Stimulated activated CD8-positive, alpha-beta memory T cell treated with anti-CD3 and anti-CD28 coated beads, Interleukin-12 subunit alpha, Interleukin-12 subunit beta, amount 100 ng/mL, for 24 hours (primary cell): ENCODE results near the gene KRTAP5-5.
"Not testable (repeated sequence)": the region's sequence is repeated elsewhere in the genome, so short reads cannot be mapped to it uniquely, and the experiment has no call there.

Experiments used
- DNase-seq: peaks from one replicate; pipeline ENCODE4 v3.0.0-alpha.2; 2020; ENCODE audit errors: extremely low read depth

KRTAP5-5 gene

DNA sequence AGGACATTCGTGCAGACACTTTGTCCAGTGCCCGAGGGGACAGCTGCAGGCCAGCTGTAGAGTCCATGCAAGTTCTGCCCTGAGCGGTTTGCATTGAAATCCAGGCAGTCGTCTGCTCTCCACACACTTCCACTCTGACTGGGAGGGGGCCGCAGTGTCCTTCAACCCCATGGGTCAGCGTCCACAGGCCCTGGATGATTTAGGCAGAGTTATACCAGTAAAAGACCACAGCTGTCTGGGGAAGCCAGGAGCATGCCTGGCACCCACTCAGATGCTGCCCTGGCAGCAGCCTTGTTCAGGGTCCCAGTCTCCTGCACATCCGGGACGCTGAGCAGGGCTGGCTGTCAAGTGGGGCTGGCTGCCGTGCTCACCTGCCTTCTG, 26.5 kb downstream of the KRTAP5-5 start:
- DNase-seq, result no peak

DNA sequence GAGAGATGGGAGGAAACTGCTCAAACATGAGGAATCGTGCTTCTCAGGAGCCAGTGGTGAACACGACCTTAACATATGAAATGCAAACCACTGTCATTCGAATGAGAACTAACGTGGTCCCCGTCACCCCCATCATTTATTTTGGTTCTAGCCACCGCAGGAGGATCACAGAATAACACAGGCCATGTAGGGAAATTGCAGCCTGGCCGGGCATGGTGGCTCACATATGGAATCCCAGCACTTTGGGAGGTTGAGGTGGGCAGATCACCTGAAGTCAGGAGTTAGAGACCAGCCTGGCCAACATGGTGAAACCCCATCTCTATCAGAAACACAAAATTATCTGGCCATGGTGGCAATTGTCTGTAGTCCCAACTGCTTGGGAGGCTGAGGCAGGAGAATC, 27.1 kb downstream of the KRTAP5-5 start:
- DNase-seq, result no peak

DNA sequence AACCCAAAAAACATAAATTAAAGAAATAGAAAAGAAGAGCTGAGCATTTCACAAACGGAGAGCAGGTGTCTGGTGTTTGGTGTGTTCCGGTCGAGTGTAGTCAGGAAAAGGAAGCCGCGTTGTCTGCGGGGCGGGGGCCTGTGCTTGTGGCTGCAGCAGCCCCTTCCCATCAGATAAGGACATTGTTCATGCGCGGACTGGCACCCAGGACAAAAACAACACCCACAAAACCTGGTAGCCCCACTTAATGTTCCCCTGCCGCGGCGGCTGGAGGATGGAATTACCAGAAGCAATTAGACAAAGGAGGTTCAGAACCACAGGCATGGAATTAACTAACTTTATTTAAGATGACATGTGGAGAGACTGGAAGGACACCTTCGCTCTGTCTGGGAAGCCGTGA, 29.9 kb downstream of the KRTAP5-5 start:
- no peak for DNase-seq

DNA sequence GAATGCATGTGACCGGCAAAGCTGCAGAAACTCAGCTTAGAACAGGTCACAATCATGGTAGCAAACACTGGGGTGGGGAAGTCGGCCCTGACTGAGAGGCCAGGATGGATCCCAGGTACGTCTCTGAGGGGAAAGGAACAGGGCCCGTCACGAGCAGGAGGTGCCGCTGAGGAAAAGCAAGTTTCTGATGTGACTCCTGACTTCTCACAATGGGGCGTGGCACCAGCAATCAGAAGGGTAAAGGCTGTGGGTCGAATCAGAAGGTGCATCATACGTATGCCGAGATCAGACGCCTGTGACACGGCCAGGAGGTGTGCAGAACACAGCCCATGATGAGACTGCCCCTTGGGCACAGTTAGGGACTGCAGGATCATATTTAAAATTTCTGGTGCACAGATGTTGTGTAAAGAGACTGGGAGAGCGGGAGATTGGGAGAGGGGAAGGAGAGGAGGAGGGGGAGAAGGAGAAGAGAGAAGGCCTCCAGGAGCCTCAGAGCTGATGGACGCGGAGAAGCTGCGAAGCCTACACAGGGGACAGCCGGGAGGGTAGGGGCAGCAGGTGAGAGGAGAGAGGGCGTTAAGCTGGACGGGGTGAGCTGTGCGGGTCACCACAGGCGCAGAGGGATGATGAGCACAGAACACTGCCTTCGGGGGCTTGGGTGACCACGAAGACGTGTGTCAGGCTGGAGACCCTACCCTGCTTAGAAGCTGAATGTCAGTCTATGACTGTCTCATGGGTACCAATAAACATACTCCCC, 30.7 kb downstream of the KRTAP5-5 start:
- DNase-seq, result no peak

DNA sequence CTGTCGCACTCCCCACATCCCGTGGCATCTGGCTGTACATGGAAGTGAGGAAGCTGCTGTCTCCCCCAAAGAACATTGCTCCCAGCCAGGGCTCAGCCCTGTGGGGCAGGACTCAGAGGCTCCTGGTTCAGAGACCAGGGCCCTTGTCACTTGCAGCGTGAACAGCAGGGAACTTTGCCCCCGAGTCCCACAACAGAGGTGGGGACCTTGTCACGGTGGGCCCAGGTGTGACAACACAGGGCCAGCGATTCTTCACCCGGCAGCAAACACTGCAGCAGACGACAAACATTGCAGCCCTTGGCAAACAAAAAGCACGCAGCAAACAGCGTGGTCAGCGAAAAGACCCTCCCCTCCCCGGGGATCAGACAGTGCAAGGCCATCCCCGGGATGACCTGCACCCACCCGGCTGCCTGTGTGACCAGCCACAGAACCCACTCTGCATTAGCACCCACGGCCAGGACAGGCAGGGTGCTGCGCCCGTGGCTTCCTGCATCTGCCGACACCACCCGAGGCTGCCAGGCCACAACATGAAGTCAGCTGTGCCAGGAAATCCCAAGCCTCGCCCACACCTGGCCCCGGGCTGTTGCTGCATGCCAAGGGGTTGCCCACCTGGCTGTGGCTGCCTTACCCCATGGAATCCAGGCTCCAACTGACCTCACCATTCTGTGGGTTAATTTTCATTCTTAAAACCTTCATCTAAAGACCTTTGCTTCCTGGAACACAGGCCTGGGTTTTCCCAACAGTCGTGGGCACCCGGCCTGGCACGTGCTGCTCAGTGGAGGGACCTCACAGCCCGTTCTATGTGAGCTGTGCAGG, 32.1 kb downstream of the KRTAP5-5 start:
- DNase-seq, result not testable (repeated sequence)

DNA sequence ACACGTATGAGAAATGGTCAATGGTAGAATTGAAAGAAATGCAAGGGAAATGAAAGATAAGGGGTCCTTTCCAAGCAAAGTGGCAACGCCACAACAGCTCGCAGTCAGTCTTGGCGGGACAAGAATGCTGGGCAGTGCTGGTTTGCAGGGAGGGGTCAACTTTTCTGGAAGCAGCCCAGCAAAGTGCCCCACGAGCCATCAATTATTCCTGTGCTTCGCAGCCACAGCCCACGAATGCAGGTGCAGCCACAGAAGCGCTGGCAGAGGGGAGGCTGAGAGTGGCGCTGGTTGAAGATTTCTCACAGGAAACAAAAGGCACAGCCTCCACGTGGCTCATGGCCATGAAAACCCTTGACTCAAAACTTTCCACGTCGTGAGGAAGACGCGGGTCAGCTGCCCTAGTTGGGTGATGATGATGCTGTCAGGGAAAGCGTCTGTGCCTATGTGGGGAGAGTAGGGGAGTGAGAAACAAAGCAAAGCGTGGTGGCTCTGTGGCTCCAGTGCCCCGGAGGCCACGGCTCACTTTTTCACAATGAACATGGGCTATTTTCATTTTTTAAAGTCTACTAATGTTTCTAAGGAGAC, 33.2 kb downstream of the KRTAP5-5 start:
- DNase-seq, result not testable (repeated sequence)

DNA sequence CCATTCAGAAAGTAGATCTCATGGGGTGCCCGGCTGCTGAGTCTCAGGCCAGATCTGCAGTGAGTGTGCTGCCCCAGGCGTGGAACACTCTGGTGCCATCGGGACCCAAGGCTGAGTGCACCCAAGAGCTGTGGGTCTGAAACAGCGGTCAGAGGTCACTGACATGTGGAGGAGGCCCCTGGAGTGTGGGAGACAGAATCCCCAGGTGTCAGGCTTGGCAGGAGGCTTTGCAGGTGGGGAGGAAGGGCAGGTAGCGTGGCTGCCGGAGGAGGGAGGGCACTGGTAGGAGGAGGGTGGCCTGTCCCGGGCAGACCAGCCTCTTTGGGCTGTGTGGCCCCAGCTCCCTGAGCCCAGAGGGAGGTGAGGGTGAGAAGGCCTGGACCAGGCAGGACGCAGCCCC, 35.7 kb downstream of the KRTAP5-5 start:
- DNase-seq, result no peak

DNA sequence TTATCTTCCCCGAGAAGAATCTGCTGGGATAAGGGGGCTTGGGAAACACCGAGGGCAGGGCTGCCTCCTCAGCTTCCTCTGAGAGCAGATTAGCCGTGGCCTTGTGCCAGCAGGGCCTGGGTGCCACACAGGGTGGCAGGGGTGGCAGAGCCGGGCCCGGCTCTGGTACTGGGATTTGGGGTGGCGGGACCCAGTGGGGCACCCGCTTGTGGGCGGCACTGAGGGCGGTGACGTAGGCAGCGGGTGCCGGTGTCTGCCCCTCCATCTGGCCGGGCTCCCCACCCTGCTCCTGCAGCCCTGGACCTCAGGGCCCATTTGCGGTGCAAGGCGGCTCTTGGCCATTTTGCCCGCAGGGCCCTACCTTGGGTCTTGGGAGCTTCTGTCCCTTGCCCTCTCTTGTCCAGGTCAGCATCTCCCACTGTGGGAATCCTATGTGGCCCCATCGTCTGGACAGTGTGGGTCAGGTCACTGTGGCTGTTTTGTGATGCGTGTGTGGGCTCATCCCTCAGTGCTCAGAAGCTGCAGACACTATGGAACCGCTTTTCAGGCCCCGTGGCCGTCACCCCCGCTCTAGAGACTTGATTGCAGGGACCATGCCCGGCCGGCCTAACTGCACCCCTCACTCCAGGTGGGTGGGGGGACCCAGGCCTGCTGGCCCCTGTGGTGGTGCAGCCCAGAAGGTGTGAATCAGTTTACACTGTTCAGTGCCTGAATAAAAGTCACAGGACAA, 37.7 kb downstream of the KRTAP5-5 start:
- DNase-seq, result no peak

DNA sequence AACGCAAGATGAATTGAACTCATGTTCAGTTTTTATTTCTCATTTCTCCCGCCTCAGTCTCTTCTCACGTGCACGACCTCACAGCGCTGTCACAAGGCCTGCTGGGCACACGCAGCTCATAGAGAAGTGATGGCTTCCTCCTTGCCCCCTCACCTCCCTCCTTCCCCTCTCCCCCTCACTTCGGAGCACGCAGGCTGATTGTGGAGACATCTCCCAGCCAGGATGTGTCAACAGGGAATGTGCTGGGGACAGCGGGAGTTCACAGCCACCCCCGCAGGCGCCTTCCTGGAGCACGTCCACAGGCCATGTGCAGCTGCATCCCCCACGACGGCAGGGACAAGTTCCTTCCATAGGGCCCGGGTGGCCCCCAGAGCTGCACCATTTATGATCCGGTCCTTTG, 38.3 kb downstream of the KRTAP5-5 start:
- no peak for DNase-seq

DNA sequence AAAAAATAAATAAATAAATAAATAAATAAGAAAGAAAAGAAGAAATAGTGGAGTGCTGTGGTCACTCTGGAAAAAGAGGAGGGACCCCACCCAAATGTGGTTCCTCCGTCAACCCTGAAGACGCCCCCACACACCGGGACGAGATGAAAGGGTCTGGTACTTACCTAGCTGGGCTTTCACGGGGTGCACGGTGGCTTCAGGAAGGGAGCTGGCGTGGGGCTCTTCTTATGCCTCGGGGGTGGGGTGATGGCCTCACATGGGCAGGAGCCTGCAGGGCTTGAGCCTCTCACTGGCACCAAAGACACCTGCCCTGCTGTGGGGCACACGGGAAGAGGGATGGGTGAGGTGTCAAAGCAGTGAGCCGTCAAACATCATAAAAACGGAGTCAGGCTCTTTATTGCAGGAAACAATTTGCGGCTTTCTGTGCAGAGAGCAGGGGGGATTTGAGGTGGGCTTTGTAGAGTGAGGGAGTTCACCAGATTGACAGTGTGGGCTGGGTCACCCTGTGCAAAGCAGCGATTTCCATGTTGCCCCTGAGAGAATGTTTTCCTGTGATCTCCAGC, 39.4 kb downstream of the KRTAP5-5 start:
- DNase-seq, result no peak

DNA sequence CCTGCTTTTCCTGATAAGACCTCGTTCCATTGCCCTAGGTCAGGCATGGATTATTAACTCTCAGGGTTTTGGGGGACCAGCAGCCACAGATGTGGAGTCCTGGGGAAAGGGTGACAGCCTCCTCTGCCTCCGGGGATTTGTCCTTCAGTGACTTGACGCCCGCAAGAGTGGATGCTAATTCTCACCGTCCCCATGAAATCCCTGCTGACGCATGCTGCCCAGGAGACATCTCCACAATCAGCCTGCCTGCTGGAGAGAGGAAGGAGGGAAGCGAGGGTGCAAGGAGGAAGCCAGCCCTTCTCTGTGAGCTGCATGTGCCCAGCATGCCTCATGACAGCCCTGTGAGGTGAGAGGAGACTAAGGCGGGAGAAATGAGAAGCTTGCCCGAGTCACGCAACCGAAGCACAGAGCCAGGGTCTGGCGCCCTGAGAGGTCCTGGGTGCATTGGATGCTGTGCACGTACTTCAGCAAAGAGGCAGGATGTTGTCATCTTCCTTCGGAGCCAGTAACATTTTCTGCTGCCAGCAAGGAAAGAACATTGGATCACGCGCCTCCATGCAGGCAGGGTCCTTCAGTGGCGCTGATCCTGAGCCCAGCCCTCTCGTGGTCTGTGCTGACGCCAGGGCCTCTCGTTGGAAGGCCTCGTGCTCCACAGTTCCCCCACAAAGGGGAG, 40.1 kb downstream of the KRTAP5-5 start:
- no peak for DNase-seq

DNA sequence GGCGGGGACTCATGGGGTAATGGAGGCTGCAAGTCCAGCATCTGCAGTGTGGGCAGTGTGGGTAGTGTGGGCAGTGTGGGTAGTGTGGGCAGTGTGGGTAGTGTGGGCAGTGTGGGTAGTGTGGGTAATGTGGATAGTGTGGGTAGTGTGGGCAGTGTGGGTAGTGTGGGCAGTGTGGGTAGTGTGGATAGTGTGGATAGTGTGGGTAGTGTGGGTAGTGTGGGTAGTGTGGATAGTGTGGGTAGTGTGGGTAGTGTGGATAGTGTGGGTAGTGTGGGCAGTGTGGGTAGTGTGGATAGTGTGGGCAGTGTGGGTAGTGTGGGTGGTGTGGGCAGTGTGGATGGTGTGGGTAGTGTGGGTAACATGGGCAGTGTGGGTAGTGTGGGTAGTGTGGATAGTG, 40.9 kb downstream of the KRTAP5-5 start:
- DNase-seq, result not testable (repeated sequence)

DNA sequence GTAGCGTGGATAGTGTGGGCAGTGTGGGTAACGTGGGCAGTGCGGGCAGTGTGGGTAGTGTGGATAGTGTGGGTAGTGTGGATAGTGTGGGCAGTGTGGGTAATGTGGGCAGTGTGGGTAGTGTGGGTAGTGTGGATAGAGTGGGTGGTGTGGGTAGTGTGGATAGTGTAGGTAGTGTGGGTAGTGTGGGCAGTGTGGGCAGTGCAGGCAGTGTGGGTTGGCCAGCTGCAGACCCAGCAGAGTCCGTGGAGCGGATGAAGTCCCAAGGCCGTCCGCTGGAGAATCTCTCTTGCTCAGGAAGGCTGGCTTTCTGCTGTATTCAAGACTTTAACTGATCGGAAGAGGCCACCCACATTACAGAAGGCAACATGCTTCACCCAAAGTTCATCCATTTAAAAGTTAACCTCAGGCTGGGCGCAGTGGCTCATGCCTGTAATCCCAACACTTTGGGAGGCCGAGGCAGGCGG, 41.4 kb downstream of the KRTAP5-5 start:
- DNase-seq, result no peak

DNA sequence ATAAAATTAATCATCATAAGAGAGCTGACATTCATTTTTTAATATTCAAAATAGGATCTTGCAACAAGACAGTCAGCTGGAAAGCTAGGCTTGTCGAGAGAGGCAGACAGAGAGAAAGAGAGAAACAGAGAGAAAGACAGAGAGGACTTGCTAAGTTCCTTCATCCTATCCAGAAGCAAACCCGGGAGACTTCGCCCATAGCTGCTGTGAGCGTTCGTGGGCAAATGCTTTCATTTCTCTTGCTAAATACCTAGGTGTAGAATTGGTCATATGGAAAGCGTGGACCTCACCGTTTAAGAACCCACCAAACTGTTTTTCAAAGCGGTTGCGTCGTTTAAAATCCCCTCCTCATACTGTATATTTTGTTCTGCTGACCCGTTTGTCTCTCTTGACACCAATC, 42.1 kb downstream of the KRTAP5-5 start:
- no peak for DNase-seq

DNA sequence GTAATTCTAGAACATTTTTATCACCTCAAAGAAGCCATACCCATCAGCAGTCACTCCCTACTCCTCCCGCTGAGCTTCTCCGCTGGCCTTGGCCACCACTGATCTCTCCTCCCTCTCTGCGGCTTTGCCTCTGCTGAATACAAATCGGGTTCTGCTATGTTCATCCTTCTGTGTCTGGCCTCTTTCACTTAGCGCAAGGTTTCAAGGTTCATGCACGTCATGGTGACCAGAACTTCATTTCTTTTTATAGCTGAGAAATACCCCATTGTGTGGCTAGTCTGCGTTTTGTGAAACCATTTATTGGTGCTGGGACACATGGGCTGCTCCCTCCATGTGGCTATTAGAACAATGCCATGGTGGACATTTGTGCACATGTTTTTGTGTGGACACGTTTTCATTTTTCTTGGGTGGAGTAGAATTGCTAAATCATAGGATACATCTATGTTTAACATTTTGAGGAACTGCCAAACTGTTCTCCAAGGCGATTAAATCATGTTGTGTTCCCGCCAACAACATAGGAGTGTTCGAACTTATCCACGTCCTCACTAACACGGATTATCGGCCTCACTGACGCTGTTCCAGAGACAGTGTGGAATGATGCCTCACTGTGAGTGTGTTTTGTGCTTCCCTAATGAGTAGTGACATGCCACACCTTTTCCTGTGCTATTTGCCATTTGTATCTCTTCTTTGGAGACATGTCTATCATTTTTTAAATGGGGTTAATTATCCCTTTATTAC, 43.2 kb downstream of the KRTAP5-5 start:
- DNase-seq, result no peak

DNA sequence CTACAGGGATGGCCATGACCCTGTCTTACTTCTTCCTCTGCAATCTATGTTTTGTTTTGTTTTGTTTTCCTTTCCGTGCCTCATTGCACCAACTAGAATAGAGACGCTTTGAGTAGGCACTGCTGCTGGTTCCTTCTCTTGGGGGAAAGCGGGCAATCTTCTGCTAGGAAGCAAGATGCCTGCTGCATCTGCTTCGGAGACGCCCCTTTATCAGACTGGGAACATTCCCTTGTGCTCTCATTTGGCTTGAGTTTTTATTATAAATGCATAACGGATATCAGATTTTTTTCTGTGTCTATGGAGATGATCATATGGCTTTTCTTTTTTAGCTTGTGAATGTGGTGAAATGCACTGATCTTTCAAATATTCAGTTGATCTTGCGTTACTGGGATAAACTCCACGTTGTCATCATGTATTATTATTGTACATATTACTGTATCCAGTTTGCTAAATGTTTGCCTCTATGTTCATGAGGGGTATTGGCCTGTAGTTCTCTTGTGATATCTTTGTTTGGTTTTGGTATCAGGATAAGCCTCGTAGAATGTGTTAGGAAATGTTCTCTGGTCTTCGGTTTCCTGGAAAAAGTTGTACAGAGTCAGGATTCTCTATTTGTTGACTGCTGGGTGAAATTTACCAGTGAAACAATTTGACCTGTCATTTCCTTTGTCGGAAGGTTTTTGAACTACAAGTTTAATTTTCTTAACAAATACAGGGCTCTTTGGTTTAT, 44.0 kb downstream of the KRTAP5-5 start:
- no peak for DNase-seq

DNA sequence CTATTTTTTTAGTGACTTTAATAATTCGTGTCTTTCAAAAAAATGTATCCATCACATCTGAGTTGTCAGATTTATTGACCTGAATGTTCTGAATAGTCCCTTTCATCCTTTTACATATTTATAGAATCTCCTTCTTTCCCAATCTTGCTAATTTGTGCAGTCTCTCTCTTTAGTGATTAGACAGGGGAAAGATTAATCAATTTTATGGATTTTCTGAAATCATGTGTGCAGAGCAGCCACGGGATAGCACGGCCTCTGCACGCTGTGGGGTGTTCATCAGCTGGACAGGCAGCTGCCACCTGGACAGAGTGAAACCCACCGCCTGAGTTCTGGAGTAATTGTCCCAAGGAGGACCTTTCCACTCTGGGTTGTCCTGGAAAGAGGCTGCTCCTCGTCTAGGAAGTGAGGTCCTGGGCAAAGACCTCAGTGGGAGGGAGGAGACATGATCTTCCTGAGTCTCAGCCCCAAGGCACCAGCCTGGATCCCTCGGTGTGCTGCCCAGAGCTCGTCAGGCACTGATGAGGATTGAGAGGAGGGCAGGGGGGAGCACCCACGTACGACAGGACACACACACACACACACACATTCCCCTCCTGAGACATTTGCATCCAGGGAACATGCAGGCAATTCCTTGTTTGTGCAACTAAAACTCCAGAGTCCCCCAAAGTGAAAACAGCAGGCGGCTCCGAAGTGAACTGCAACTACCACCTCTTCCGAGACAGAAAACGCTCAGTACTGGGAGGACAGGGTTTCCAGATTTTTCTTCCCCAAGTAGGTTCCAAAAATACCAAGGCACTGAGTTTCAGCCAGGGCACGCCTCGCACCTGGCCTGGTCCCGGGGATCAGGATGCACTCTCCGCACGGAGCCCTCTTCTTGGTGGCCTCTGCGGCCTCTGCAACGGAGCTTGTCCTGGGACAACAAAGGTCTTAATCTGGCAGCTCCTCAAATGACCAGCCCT, 44.9 kb downstream of the KRTAP5-5 start:
- no peak for DNase-seq

DNA sequence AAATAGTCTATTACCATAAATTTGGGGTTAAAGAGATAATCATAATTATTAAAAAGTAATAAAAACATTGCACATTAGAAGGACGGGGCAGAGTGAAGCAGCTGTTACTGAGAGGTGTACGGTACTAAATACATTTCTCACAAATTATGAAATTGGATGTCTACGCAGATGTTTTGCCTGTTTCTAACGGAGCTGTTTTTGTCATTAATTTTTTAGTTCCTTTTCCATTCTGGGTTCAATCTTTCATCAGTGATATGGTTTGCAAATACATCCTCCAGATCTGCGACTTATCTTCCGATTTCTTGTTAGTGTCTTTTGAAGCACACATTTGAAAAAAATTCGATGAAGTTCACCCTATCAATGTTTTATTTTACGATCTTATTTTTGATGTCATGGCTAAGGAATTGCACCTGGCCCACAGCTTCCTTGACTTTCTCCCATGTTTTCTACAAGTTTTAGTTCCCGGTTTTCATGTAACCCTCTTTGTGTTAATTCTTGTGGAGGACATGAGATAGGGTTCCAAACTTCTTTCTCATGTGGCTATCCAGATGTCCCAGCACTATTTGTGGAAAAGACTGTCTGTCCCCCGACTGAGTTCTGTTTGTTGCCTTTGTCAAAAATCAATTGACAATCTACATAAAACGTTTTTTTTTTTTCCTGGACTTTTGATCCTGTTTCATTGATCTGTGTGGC, 46.1 kb downstream of the KRTAP5-5 start:
- DNase-seq, result no peak
